SKM-1 (cell line): ENCODE measurements around the gene MOG.
A peak's percentile ranks its signal among the peaks of the same experiment; 100 is the strongest.
"Not testable (repeated sequence)": the region's sequence is repeated elsewhere in the genome, so short reads cannot be mapped to it uniquely, and the experiment has no call there.

Experiments used
- DNase-seq: peaks from one replicate; lab custom pipeline; 2025; ENCODE audit not compliant: unreplicated experiment; lab: John Stamatoyannopoulos, UW

MOG gene

GRCh38 chr6:29637247-29637646 is 19.6 kb upstream of the MOG start:
- DNase-seq: no peak

GRCh38 chr6:29641430-29642148 is 15.3 kb upstream of the MOG start:
- no peak for DNase-seq

GRCh38 chr6:29647927-29648642 is 8.8 kb upstream of the MOG start:
- DNase-seq: peak; percentile 30

GRCh38 chr6:29649701-29650673 is 6.9 kb upstream of the MOG start:
- peak; percentile 89 for DNase-seq

- peak; percentile 70 for DNase-seq
Observed at GRCh38 chr6:29651413-29652197, 5.3 kb upstream of the MOG start.

GRCh38 chr6:29652198-29652584 is 4.7 kb upstream of the MOG start:
- DNase-seq: no peak

- DNase-seq: peak; percentile 67
Observed at GRCh38 chr6:29653452-29654038, 3.3 kb upstream of the MOG start.

GRCh38 chr6:29655658-29656057 is 1.2 kb upstream of the MOG start:
- no peak for DNase-seq

- no peak for DNase-seq
Observed at GRCh38 chr6:29656157-29656556, 735 bp upstream of the MOG start.

- DNase-seq: no peak
Observed at GRCh38 chr6:29661071-29661470, 4.2 kb downstream of the MOG start.

- not testable (repeated sequence) for DNase-seq
Observed at GRCh38 chr6:29661502-29662141, 4.7 kb downstream of the MOG start.

GRCh38 chr6:29663300-29664042 is 6.6 kb downstream of the MOG start:
- DNase-seq: no peak

- no peak for DNase-seq
Observed at GRCh38 chr6:29665942-29666825, 9.3 kb downstream of the MOG start.

GRCh38 chr6:29666826-29667130 is 9.9 kb downstream of the MOG start:
- no peak for DNase-seq

GRCh38 chr6:29667158-29667557 is 10.3 kb downstream of the MOG start:
- DNase-seq: no peak

GRCh38 chr6:29671026-29671425 is 14.1 kb downstream of the MOG start:
- DNase-seq: no peak

GRCh38 chr6:29672116-29672515 is 15.2 kb downstream of the MOG start:
- not testable (repeated sequence) for DNase-seq

- DNase-seq: no peak
Observed at GRCh38 chr6:29673161-29673560, 16.3 kb downstream of the MOG start.
